GM18517 (cell line): ENCODE measurements around the gene UGT2B15.
"Not testable (repeated sequence)": the region's sequence is repeated elsewhere in the genome, so short reads cannot be mapped to it uniquely, and the experiment has no call there.

Source experiments
- ATAC-seq: cut with Tn5 transposase; IDR thresholded peaks from one replicate; pipeline ENCODE4 v1.9.1; 2021; ENCODE audit warnings: mild to moderate bottlenecking, moderate library complexity; ENCODE audit not compliant: unreplicated experiment

Gene UGT2B15

GRCh38 chr4:68670479-68670939, at the start of gene UGT2B15:
UGT2B15 (minus strand) TSS chr4:68670652; CDS start chr4:68670618, 34 bp downstream.
- ATAC-seq: not testable (repeated sequence)

- no peak for ATAC-seq
Observed at GRCh38 chr4:68719075-68719473, 48.6 kb upstream of the UGT2B15 start.

GRCh38 chr4:68718447-68719074, 48.1 kb upstream of the UGT2B15 start:
- ATAC-seq: peak; percentile 39

- ATAC-seq: peak; percentile 84
Observed at GRCh38 chr4:68717999-68718398, 47.5 kb upstream of the UGT2B15 start.

- no peak for ATAC-seq
Observed at GRCh38 chr4:68714400-68714799, 43.9 kb upstream of the UGT2B15 start.

GRCh38 chr4:68712207-68712606, 41.8 kb upstream of the UGT2B15 start:
- no peak for ATAC-seq

GRCh38 chr4:68708566-68708965, 38.1 kb upstream of the UGT2B15 start:
- ATAC-seq: no peak

GRCh38 chr4:68703168-68703567, 32.7 kb upstream of the UGT2B15 start:
- not testable (repeated sequence) for ATAC-seq

GRCh38 chr4:68700152-68700551, 29.7 kb upstream of the UGT2B15 start:
- ATAC-seq: no peak

- ATAC-seq: no peak
Observed at GRCh38 chr4:68693325-68694075, 23.0 kb upstream of the UGT2B15 start.

- no peak for ATAC-seq
Observed at GRCh38 chr4:68691186-68691585, 20.7 kb upstream of the UGT2B15 start.

GRCh38 chr4:68683034-68683433, 12.6 kb upstream of the UGT2B15 start:
- ATAC-seq: no peak

- not testable (repeated sequence) for ATAC-seq
Observed at GRCh38 chr4:68681298-68681697, 10.8 kb upstream of the UGT2B15 start.

- no peak for ATAC-seq
Observed at GRCh38 chr4:68673143-68673542, 2.7 kb upstream of the UGT2B15 start.

- not testable (repeated sequence) for ATAC-seq
Observed at GRCh38 chr4:68671217-68671616, 765 bp upstream of the UGT2B15 start.

GRCh38 chr4:68668537-68669163, 1.8 kb downstream of the UGT2B15 start:
- not testable (repeated sequence) for ATAC-seq

GRCh38 chr4:68667551-68667950, 2.9 kb downstream of the UGT2B15 start:
- ATAC-seq: not testable (repeated sequence)

- ATAC-seq: not testable (repeated sequence)
Observed at GRCh38 chr4:68664721-68665120, 5.7 kb downstream of the UGT2B15 start.

- ATAC-seq: peak; percentile 54
Observed at GRCh38 chr4:68662836-68663574, 7.4 kb downstream of the UGT2B15 start.

GRCh38 chr4:68658672-68659071, 11.8 kb downstream of the UGT2B15 start:
- no peak for ATAC-seq

GRCh38 chr4:68657022-68657594, 13.3 kb downstream of the UGT2B15 start:
- peak; percentile 72 for ATAC-seq
